ENCODE data around the gene LCAT. TPM values are rescaled to one million over a fixed set of nuclear protein-coding genes. Genes with fewer than 3 reads are reported as not detected.
"Not testable (repeated sequence)": the region's sequence is repeated elsewhere in the genome, so short reads cannot be mapped to it uniquely, and the experiment has no call there.

LCAT gene
- total RNA-seq, 1 donor from 2014 or later: 7.3 TPM

DNA sequence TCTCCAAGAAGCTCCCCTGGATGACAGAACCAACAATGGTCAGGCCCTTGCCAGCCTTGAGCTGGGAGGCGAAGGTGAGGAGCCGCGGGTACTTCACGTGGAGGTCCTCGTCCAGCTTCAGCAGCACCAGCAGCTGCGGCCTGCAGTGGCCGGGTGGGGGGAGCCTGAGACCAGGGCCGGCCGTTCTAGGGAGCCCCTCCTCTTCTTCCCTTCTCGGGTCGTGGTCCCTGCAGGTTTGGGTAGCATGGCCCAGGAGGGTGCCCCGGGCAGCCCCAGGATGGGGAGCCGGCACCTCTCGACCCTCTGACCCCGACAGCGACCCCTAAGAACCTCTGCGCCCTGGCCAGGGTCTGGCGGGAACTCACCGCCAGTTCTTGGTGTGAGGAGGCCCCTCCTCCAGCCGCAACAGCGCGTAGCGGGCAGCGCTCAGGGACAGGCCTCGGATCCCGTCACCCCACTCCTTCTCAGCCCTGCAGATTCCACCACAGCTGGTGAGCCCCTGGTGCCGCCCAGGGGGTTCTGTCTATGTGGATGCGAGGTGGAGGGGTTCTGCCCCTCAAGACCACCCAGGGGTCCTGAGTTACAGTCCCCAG is 3.1 kb upstream of the LCAT start:
- no peak for DNase-seq

DNA sequence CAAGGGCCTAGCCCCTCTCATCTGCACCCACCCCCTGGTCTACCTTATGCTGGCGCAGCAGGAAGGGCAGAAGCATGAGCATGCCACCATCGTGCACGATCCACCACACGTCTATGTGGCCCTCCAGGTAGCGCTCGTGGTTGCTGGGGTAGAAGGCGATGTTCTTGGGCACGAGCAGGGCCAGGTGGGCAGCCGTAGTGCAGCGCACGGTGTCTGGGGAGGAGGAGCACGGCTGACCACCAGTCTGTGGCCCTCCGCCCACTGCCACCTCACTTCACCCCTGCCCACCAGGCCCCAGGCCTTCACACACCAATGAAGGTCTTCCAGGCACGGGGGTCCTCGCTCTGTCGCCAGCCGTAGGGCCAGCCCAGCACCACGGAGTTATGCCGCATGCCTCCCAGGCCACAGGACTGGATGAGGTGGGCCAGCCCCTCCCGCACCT is 2.2 kb upstream of the LCAT start:
- DNase-seq: no peak

DNA sequence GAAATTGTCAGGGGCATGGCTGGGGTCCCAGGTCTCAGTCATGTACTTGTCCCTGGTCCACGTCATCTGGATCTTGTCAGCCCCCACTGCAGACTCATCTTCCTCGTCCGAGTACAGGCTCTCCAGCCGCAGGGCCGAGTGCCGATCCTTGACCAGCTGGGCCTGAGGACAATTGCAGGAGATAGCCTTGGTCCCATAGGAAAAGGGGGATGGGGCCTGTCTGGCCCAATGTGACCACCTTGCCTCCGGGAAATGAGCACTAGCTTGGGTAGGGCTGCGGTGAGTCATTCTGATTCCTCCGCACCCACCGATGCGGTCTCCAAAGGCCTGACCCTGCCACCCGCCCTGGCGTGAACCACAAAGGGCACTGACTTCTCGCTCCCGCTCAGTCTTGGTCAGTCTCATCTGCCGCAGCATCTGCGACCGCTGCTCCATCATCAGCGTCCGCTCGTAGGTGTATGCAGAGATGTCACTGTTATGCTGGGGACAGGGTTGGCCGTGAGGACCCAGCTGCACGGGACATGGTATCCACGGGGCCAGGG is 1.5 kb upstream of the LCAT start:
- no peak for DNase-seq

DNA sequence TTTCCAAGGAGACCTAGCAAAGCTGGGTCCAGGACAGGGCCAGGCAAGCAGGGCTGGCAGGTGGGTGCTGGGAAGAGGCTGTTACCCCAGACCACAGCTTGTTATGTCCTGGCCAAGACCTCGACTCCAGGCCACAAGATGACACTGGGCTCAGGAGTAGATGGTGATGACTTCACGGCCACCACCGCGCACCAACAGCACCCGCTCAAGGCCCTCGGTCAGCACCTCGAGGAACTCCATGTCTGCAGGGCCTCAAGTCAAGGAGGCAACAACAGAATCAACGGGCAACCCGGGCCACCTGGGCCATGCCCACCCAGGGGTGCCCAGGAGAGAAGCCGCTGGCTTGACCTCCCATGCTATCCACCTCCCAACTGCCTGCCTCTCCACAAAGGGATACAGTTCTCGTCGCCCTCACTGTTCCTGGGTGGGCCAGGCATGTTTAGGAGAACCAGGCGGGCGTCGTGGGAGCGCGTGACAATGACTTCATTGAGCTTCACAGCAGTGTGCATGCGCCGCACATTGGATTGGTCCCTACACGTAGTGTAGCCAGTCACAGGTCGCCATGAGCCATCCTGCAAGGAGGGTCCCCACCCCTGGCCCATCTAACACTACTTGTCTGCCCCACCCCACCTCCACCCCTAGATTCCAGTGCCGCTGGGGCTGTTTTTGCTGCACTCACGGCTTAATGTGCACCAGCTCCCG is 921 bp upstream of the LCAT start:
- no peak for DNase-seq

DNA sequence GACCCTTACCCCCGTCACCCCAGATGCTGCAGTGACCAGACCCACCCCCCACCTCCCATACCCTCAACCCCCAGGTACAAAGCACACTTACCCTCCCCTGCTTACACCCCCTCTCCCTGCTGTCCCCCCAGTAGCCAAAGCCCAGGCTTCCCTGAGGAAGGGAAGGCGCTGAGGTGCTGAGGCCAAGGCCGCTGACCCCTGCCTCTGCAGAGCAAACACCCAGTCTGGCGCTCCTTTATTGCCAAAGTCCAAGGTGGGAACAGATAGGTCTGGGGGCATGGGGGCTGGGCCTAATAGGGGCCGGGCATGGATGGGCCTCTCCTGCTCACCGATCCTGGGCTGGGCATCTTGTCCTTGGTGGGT is 683 bp downstream of the LCAT start:
- no peak for DNase-seq

DNA sequence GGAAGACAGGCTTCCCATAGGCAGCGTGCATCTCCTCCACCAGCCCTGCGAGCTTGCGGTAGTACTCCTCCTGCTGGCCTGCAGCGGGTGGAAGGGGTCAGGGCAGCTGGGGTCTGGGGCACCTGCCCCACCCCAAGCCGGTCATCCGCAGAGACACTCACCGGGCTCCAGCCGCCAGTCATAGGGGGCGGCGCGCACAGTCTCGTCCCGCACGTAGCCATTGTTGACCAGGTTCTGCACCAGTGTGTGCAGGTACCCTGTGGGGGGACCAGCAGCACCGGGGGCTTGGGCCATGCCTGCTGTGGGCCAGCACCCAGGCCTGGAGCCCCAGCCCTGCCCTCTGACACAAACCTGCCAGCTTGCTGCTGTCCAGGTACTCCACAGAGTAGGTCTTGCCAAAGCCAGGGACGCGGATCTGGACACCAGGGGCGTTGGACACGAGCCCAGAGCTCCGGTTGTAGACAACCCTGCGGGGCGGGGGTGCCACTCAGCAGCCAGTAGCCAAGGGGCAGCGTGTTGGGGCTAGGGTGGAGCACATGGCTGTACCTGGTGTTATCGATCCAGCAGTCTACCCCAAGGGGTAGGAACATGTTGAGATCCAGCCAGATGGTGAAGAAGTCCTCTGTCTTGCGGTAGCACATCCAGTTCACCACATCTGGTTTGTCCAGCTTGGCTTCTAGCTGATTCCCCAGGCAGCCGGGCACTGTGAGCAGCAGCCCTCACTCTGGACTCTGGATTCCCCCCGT is 1.2 kb downstream of the LCAT start:
- no peak for DNase-seq

DNA sequence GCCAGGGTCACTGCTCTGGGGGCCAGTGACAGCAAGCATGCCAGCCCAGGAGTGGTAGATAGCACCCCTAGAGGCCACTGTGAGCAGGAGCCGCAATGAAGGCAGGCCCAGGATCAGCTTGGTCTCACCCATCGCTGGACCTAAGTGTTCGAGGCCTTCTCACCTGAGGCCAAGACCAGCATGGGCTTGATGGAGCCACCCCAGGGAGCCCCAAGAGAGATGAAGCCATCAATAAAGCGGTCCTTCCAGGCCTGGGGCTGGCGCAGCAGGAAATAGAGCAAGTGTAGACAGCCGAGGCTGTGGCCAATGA is 1.8 kb downstream of the LCAT start:
- DNase-seq: no peak

DNA sequence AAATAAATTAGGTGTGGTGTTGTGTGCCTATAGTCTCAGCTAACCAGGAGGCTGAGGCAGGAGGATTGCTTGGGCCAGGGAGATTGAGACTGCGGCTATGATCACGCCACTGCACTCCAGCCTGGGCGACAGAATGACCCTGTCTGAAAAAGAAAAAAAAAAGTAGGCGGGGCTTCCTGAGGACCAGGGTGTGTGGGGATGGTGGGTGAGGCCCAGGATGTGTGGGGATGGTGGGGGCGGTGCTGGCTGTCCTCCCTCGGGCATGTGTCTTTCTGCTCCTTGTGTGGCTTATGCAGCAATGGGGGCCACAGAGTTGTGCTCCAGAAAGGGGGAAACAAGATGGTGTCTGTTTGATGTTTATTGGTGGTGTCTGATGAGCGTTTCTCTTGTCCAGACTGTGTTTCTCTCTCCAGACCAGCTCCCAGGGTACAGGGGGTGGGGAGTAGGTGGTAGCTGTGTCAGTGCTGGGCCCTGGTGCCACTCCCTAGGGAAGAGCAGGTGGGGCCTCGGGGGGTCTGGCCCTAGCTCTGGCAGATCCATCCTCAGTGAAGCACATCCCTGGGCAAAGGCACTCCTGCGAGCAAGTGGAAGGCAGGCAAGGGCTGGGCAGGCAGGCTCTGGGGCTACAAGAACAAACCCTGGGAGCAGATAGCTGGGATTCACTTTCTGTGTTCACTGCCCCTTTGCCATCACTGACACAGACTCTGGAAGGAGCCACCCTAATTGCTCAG is 2.3 kb downstream of the LCAT start:
- no peak for DNase-seq

DNA sequence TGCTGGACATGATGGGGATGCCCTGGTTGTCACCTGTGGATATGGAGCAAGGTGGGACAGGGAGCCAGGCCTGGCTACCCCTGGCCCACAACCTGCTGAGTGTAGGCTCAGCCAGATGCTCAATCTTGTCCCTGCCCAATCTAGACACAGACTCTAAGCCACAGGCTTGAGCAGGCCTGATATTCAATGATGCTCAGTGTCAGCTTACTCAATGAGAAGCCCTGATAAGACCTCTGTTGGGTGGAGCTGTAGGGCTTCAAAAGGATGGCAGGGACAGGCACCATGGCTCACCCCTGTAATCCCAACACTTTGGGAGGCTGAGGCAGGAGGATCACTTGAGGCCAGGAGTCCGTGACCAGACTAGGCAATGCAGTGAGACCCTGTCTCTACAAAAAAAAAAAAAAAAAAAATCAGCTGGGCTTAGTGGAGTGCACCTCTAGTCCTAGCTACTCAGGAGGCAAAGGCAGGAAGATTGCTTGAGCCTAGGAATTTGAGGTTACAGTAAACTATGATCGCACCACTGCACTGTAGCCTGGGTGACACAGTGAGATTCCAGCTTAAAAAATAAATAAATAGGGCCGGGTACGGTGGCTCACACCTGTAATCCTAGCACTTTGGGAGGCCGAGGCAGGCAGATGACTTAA is 3.4 kb downstream of the LCAT start:
- DNase-seq: no peak

DNA sequence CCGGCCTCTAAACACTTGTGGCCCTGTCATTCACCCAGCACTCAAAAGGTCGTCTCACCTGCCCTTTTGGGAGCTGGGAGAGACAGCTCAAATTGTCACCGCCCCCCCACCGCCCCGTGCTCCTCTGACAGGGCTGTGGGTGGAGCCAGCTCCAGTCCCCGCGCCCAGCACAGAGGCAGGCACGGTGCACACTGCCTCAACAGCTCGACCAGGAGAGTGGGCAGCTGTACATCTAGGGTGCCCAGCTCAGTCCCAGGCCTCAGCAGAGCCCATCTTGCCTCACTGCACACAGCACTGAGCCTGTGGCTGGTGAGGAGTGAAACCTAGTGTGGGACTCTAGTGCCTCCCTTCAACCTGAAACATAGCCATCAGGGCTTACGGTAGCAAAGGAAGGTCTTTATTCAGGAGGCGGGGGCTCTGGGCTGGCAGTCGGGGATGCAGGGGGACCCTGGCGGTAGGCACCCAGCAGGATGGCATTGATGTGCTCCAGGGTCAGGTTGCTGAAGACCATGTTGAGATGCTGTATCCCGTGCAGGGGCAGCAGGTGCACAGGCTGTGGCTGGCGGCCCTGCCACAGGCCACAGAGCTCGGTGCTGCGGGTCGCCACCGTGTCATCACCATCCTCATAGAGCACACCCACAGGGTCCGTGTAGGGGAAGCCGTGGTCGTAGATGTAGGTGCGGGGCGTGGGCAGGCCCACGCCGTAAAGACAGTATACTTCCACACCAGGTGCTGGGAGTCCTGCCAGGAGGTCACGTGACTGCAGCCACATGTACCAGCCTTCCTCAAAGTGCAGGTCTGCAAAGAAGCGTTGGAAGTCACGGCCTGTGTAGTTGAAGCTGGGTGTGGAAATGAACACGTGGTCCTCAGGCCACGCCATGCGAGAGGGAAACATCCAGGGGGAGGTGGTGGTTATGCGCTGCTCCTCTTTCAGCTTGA is 4.1 kb downstream of the LCAT start:
- no peak for DNase-seq

DNA sequence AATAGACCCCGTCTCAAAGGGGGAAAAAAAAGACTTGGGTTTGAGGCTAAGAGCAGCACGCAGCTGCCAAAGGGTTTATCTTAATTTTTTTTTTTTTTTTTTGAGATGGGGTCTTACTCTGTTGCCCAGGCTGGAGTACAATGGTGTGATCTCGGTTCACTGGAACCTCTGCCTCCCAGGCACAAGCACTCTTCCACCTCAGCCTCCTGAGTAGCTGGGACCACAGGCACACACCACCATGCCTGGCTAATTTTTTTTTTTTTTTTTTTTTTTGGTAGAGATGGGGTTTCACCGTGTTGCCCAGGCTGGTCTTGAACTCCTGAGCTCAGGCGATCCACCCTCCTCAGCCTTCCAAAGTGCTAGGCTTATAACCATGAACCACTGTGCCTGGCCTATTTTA is 6.2 kb downstream of the LCAT start:
- not testable (repeated sequence) for DNase-seq

DNA sequence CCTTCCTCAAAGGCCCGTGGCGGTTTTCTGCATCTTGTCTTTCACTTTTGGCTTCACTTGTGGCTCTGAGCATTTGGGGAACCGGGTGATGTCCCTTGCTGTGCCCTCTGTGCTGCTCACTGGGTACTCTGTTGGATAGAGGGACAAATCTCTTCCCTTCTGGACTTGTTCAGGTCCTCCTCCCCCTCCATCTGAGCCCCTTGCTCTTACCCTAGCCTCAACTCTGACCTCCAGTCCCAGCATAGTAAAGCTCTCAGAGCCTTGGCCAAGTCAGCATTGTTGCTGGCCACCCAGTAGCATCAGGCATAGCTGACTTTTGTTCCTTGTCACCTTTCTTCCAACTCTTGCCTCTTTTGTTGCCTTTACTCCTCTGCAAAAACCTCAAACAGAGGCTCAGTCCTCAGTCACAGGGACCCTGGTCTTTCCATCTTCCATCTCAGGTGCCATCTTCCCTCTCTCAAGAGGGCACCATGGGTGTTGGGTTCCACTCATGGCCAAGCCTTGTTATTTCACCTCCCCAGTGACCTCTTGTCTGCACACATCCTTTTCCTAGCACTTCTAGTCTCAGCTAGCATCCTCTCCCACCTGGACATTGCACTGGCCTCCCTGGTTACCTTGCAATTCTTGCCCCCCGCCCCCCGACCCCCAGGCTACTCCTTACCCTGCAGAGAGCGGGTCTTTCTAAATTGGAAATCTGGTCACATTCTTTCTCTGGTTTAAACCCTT is 6.9 kb downstream of the LCAT start:
- DNase-seq: peak; percentile 68

DNA sequence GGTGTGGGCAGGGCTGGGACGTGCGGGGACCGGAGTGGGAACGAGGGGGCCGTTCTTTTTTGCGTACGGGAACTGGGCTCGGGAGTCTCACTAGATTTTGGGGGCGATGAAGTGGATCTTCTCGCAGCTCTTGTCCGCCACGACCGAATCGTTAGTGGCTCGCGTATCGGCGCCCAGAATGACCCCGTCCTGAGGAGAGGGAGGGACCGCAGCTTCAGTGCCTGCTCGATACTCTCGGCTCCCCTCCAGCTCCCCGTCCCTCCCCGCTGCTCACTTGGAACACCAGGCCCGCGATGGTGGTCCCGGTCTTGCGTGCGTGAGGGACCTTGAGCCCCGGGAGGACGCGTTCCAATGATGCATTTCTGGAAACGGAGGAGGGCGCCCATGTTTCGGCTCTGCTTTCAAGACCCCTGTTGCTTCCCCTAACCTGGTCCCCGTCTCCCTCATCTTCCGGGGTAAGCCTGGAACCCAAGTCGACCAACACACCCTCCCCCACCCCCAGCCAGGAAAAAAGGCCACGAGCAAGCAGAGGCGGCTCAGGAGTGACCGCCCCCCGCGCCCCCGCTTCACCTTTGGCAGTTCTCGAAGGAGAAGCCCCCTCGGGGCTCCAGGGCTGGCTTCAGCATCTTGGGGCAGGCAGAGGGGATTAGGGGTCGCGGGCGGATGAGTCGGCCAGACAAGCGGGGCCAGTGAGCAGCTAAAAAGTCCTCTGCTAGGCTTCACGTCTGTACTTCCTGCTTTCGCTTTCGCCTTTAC is 7.6 kb downstream of the LCAT start, which contains the start of gene PSMB10:
TSS of gene PSMB10 (minus strand) at position 727 of the 756 bp plus-strand sequence. CDS start at position 626, 101 bp downstream.
- peak; percentile 44 for DNase-seq

DNA sequence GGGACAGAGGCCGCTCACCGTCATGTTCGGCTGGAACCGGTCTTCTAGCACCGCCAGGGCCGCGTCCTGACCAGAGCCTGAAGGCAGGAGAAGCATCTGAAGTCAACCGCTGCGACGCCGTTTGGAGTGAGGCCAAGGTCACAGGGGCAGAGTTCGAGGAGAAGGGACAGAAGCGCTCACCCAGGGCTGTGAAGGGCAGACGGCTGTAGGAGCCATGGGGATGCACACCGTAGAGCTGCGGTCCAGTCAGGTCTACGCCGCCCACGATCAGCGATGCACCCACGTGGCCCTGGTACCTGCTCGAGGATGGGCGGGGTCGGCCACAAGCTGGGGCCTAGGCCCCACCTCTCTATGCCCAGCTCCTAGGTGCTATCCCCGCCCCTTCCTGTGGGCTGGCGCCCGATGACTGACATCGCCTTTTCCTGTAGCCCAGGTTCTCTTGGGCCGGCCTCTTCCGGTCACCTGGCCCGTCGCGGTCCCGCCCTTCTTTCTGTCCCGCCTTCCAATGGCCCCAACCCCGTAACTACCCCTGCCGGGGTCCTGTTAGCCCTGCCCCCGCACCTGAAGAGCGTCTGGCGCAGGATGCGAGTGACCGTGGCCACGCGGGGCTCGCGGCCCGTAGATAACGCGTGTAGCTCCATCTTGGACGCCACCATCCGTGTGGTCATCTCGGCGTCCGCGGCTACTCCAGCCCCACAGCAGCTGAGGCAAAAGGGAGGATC is 8.4 kb downstream of the LCAT start:
- peak; percentile 98 for DNase-seq

DNA sequence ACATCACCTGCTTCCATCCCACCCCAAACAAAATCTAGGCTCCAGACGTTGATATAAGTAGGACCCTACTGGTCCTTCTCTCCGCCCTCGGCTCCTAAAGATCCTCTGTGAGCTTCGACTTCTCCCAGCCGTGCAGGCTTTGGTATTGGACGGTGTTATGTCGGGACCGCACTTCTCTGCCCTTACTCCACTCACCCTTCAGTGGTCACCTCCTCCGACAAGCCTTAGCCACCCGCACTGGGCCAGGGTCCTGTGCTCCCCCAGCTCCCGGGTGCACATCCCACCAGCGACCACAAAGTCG is 8.9 kb downstream of the LCAT start:
- DNase-seq: no peak

DNA sequence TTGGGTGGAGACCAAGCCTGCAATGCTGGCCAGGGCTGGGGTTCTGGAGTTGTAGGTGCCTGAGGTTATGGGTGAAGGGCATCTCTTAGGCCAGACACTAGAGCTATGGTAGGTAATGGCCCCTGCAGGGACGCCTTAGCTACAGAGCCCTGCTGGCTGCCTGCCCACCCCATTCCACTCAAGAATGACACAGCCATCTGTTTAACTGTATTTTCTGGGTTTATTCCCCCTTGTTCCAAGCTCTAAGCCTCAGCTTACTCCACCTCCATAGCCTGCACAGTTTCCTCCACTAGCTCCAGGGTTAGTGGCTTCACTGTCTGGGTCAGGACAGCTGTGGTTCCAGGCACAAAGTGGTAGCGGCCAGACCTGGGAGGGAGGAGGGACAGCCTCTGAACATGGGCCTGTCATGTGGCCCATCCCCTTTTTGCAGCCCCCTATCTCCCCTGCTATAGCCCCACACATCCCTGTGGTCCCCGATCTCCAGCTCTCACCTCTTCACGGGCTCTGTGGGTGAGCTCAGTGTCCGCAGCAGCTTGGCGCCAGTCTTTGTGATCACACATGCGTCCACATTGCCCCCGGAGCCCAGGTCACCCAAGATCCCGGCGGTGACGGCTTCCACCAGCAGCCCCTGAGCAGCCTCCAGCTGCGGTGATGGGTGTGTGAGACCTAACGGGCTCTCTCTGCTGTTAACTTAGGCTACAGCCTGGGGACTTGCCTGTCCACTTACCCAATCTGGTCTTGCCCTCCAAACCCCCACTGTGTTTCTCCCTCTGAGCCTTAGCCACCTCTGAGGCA is 9.4 kb downstream of the LCAT start:
- no peak for DNase-seq

DNA sequence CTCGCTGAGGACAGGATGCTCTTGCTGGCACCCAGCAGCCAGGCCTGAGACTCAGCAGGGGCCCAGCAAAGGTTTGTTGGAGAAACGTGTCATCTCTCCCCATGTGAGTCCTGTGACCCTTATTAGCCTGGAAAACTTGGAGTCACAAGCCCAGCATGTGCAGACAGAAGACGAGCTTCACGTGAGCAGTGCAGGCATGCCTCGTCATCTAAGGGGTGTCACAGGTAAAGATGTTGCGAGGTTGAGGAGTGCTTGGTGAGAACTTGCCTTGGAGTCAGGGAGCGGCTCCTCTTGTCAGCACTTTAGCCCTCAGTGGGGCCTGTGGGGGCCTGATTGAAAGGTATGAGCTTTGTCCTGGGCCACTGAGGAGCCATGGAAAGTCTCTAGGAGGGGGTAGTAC is 10.1 kb downstream of the LCAT start:
- no peak for DNase-seq

DNA sequence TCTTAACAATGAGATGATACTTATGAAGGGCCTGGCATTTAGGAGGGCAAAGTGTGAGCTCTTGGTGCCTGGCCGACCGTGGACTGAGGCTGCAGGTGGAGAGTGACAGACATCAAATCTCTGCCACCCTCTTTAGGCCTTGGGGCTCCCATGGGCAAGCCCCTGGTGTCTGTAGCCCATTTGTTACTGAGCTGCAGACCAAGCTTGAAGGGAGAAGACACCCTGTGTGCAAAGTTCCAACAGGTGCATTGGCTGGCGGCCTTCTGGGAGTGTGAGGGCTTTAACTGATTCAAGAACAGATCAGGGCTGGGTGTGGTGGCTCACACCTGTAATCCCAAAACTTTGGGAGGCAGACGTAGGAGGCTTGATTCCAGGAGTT is 11.5 kb downstream of the LCAT start:
- no peak for DNase-seq

Measured in tongue (tissue), 2 donors.